ENCODE data around the gene DBI. TPM values are rescaled to one million over a fixed set of nuclear protein-coding genes. Genes with fewer than 3 reads are reported as not detected.

The DBI gene
- total RNA-seq (2021; fragmentation: NEBNext Ultra II Directional; extraction: Animal tissue kit (Norgen Biotek cat#: 25700)) (180 and 186 TPM in 2 replicates), polyA plus RNA-seq (2011; rRNA removed) (116 and 212 TPM in 2 replicates), polyA minus RNA-seq (2011; rRNA and poly(A)+ RNA removed) (61.1 and 68.3 TPM in 2 replicates)
- 295 TPM for polyA plus RNA-seq (2011; cell fraction: cytosol; rRNA removed)
- 74.9 TPM for polyA plus RNA-seq (2011; cell fraction: nucleus; rRNA removed)
- polyA plus RNA-seq (2012, experiment 1 of 2), result 342 to 401 TPM (median 370 TPM) in 4 replicates
- 377 TPM for polyA plus RNA-seq (2012, experiment 2 of 2)
- polyA plus RNA-seq (2013, experiment 1 of 2), result 716 TPM
- polyA plus RNA-seq (2013, experiment 2 of 2), result 804 TPM
- polyA minus RNA-seq (2011; cell fraction: cytosol; rRNA and poly(A)+ RNA removed), result 41.0 TPM
- polyA minus RNA-seq (2011; cell fraction: nucleus; rRNA and poly(A)+ RNA removed), result 85.9 TPM
- long read RNA-seq, experiment 1, transcript DBI-206 (2 exons, 842 nt), result minor isoform, 8 of 312 reads
- long read RNA-seq, experiment 1, transcript DBI-202 (4 exons, 637 nt), result major isoform, 251 of 312 reads
- long read RNA-seq, experiment 1, partial matches to known transcripts, result 47 of 312 reads
- long read RNA-seq, experiment 1, other reads (novel, unspliced or antisense), result 5 of 312 reads
- long read RNA-seq, experiment 2, partial matches to known transcripts, result 0 of 3 reads
- long read RNA-seq, experiment 2, other reads (novel, unspliced or antisense), result 1 of 3 reads

- Histone ChIP-seq H3K27ac (ENCODE audit: low read depth, low read length) (peak within 1 kb of the TSS; percentile 24; the same call in 1 of the 2 replicates), H2BK5ac (ENCODE audit: low read depth, low read length) (peak within 1 kb of the TSS; percentile 90; the same call in 1 of the 2 replicates), H2AK5ac (ENCODE audit: low read depth, low read length) (no peak within 1 kb of the TSS), H3K4me3 (ENCODE audit: extremely low read depth in 1 of 4, insufficient read depth in 2 of 4, low read depth in 3 of 4, low read length in 4 of 4) (peak within 1 kb of the TSS; percentile 83 to 95 (median 86)), H4K8ac (ENCODE audit: extremely low read depth, insufficient read depth, low read length) (peak within 1 kb of the TSS; percentile 75; the same call in 1 of the 2 replicates), H3K18ac (ENCODE audit: extremely low read depth, low read length) (peak within 1 kb of the TSS; percentile 93), H3K79me2 (ENCODE audit: control insufficient read depth in 1 of 2, insufficient read depth in 2 of 2, low read length in 2 of 2) (peaks cover 0 to 35% of the 10 kb centered on the region in 2 experiments; a peak in 2 of 4 replicates), H2BK20ac (ENCODE audit: low read length) (no peak within 1 kb of the TSS), H3K27me3 (replicated peaks in 1 of 4; ENCODE audit: control insufficient read depth in 3 of 4, extremely low read depth in 1 of 4, insufficient read depth in 3 of 4, low read length in 3 of 4) (no peaks in the 10 kb centered on the region), H4K20me1 (replicated peaks in 1 of 2; ENCODE audit: control insufficient read depth in 1 of 2, insufficient read depth in 2 of 2, low read length in 2 of 2) (peaks cover 5 to 17% of the 10 kb centered on the region in 2 experiments), H4K91ac (replicated peaks; ENCODE audit: insufficient read length, low read length) (peak within 1 kb of the TSS; percentile 62), H2BK120ac (replicated peaks; ENCODE audit: low read depth, low read length) (peak within 1 kb of the TSS; percentile 38), H3K4me2 (ENCODE audit: insufficient read depth in 1 of 2, low read depth in 2 of 2, low read length in 2 of 2) (peak within 1 kb of the TSS; percentile 82 to 91), H3K14ac (ENCODE audit: insufficient read length) (no peak within 1 kb of the TSS), H2BK15ac (ENCODE audit: low read length) (peak within 1 kb of the TSS; percentile 72; the same call in 1 of the 2 replicates), H3K4me1 (replicated peaks in 1 of 4; ENCODE audit: control insufficient read depth in 3 of 4, insufficient read depth in 4 of 4, low read length in 3 of 4) (peaks cover 3 to 12% (median 7%) of the 10 kb centered on the region in 4 experiments; a peak in 6 of 7 replicates), H3K36me3 (ENCODE audit: control insufficient read depth in 2 of 4, insufficient read depth in 4 of 4, low read length in 3 of 4) (peaks cover 21 to 35% (median 30%) of the 10 kb centered on the region in 4 experiments), H3K9ac (replicated peaks in 1 of 4; ENCODE audit: extremely low read depth in 1 of 4, low read depth in 3 of 4, low read length in 3 of 4) (peak within 1 kb of the TSS; percentile 45 to 78 (median 66)), H3K56ac (replicated peaks; ENCODE audit: insufficient read length, low read depth, low read length) (peak within 1 kb of the TSS; percentile 92), H3K9me3 (ENCODE audit: insufficient read depth in 2 of 2, low read depth in 1 of 2, low read length in 1 of 2) (no peaks in the 10 kb centered on the region), H3K23me2 (ENCODE audit: low read depth, low read length) (peaks cover 16% of the 10 kb centered on the region), H2AFZ (ENCODE audit: low read length) (peak within 1 kb of the TSS; percentile 63; the same call in 1 of the 2 replicates), H4K5ac (ENCODE audit: insufficient read length, low read depth, low read length) (peak within 1 kb of the TSS; percentile 81), H3K4ac (replicated peaks; ENCODE audit: insufficient read length, low read depth, low read length) (peak within 1 kb of the TSS; percentile 85), H2BK12ac (ENCODE audit: low read depth, low read length) (peak within 1 kb of the TSS; percentile 46; the same call in 1 of the 2 replicates), H3K79me1 (ENCODE audit: low read depth, low read length) (peaks cover 15% of the 10 kb centered on the region), H3K23ac (ENCODE audit: insufficient read length) (no peak within 1 kb of the TSS)
- ChIA-PET POLR2A (ENCODE audit: partially characterized antibody) (interaction anchor here (0.7 to 6.3 kb wide), 9 partner anchors 9 to 226 kb away, joined by 3 to 35 read pairs (median 3); partner anchors contain the start of gene TMEM37), CTCF (ENCODE audit: partially characterized antibody) (interaction anchor here (0.5 to 1.8 kb wide), 7 partner anchors 11 to 55 kb away, joined by 3 to 10 read pairs (median 3); no protein-coding TSS in a partner anchor)
- 2% methylated on average over 56 of the region's 65 CpGs; no CpG with 5 or more reads in 1 of the 2 experiments for WGBS, 2 experiments (ENCODE audit: extremely low coverage in 1 of 2, insufficient coverage in 1 of 2, insufficient read length in 1 of 2, insufficient replicate concordance in 2 of 2, low coverage in 1 of 2, low lambda C conversion rate in 2 of 2, missing lambda C conversion rate in 1 of 2)
- DNase-seq (ENCODE audit: low read depth in 1 of 2, low spot score in 2 of 2), result peak; percentile 90 to 94
- no peak for FAIRE-seq
- TF ChIP-seq GABPA (IDR thresholded peaks at IDR 0.05; ENCODE audit: borderline replicate concordance, insufficient read depth, low read length) (no peak), NRF1 (IDR thresholded peaks at IDR 0.05; ENCODE audit: low read depth, low read length) (peak; percentile 37), CTBP2 (IDR thresholded peaks at IDR 0.05; ENCODE audit: borderline replicate concordance, insufficient read depth, insufficient read length, low read length) (no peak), TCF12 (IDR thresholded peaks at IDR 0.05; ENCODE audit: low read depth, low read length) (peak; percentile 63; the same call in 1 of the 2 replicates), POLR2A (IDR thresholded peaks at IDR 0.05; ENCODE audit: control extremely low read depth in 1 of 2, low read depth in 2 of 2, low read length in 2 of 2) (peak; percentile 69 to 87), GTF2F1 (IDR thresholded peaks at IDR 0.05; ENCODE audit: borderline replicate concordance, low read depth, low read length) (no peak)
Measured at GRCh38 chr2:119366649-119367471, at the start of gene DBI, which contains the start of gene C2orf76. DBI (plus strand) TSS chr2:119366977; CDS start chr2:119367052, 75 bp downstream. C2orf76 (minus strand) TSS chr2:119366834; CDS start chr2:119339959, 26,875 bp downstream.
